ENCODE measurements around the gene A3GALT2.

GRCh38 chr1:33292726-33293340 is 28.1 kb downstream of the A3GALT2 start:
- TF ChIP-seq HDGF (IDR thresholded peaks at IDR 0.05; ENCODE audit: borderline replicate concordance) (no peak), TARDBP (IDR thresholded peaks at IDR 0.05) (no peak), FOXK2 (IDR thresholded peaks at IDR 0.05) (no peak), NFRKB (IDR thresholded peaks at IDR 0.05) (no peak)

Measured in HEK293T (cell line).